ENCODE results near the gene ISCU.

DNA sequence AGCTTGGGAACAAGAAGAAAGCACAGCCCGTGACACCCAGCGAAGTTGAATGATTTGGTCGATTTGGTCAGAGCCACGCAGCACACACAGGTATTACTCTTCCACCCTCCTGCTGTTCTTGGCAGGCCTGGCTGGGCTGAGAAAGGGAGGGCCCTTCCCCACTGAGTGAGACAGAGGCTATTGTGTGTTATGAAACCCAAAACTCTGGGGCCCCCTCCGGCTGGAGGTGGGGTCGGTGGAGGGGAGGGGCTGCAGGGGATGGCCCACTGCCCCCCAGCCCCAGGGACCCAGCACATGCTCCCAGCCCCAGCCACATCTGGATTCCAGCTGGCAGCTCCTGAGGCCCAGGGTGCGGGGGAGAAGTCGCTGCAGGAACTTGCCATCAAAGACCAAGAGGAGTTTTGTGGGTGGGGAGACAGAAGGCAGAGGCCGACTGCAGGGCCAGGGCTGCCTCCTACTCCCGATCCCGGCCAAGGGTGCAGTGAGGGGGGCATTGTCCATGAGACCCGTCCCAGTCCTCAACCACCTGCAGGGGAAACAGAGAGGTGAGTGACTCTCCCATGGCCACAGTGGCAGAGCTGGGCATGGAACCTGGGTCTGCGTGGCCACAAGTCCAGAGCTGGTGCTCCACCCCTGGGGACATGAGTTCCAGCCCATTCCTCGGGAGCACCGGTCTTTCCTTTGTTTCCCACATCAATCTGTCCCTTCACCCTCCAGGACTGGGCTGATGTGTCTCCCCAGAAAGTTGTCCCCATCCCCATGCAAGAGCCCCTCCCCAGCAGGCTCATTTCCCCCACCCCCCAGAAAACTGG is 26.8 kb downstream of the ISCU start:
- TF ChIP-seq, protein P1, sequence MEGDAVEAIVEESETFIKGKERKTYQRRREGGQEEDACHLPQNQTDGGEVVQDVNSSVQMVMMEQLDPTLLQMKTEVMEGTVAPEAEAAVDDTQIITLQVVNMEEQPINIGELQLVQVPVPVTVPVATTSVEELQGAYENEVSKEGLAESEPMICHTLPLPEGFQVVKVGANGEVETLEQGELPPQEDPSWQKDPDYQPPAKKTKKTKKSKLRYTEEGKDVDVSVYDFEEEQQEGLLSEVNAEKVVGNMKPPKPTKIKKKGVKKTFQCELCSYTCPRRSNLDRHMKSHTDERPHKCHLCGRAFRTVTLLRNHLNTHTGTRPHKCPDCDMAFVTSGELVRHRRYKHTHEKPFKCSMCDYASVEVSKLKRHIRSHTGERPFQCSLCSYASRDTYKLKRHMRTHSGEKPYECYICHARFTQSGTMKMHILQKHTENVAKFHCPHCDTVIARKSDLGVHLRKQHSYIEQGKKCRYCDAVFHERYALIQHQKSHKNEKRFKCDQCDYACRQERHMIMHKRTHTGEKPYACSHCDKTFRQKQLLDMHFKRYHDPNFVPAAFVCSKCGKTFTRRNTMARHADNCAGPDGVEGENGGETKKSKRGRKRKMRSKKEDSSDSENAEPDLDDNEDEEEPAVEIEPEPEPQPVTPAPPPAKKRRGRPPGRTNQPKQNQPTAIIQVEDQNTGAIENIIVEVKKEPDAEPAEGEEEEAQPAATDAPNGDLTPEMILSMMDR (IDR thresholded peaks at IDR 0.05 in 8 of 11, conservative IDR thresholded peaks at IDR 0.05 in 3 of 11) = no peak
- TF ChIP-seq POLR2A (IDR thresholded peaks at IDR 0.05) = no peak
